IMR-90 (cell line): ENCODE results near the gene C1orf159. TPM values are rescaled to one million over a fixed set of nuclear protein-coding genes. Genes with fewer than 3 reads are reported as not detected.

Experiments used
- ATAC-seq: fragments of 200-7000 bp; cut with Tn5 transposase; 2 replicates; pipeline ENCODE4 v1.9.1; 2020; ENCODE audit warnings: low read depth, mild to moderate bottlenecking, moderate library complexity
- BruUV-seq: library from RNA; stranded (reverse); fragments of 400-500 nt; replicated peaks from 2 replicates; lab custom pipeline; 2021; lab: Mats Ljungman, UMichigan
- CTCF ChIA-PET: fragments of 300-600 bp; formaldehyde crosslinking; extraction: SDS; loops from one replicate; lab custom pipeline; 2021; ENCODE audit warnings: antibody characterized with exemption; lab: Yijun Ruan, JAX
- POLR2A ChIA-PET: fragments of 300-600 bp; sonication (Branson Sonifier 250); formaldehyde crosslinking; loops from one replicate; lab custom pipeline; 2022; ENCODE audit warnings: antibody characterized with exemption; ENCODE audit not compliant: unreplicated experiment; lab: Charles Lee
- DNase-seq: peaks from one replicate; pipeline ENCODE4 v3.0.0; 2013
- H2AFZ ChIP-seq: replicated peaks from 2 replicates; pipeline ENCODE3; 2013; ENCODE audit warnings: low read length, mild to moderate bottlenecking; ENCODE audit not compliant: poor library complexity
- H2AK5ac ChIP-seq: 2 replicates; pipeline ENCODE4 v1.6.1; 2013; ENCODE audit warnings: low read depth, low read length, inconsistent platforms
- H2AK9ac ChIP-seq: replicated peaks from 2 replicates; pipeline ENCODE3; 2013; ENCODE audit warnings: mild to moderate bottlenecking, low read depth, low read length, moderate library complexity; ENCODE audit not compliant: poor library complexity
- H2BK120ac ChIP-seq: 2 replicates; pipeline ENCODE4 v1.6.1; 2013; ENCODE audit warnings: low read depth, low read length, inconsistent platforms
- H2BK15ac ChIP-seq: 3 replicates; pipeline ENCODE4 v1.6.1; 2013; ENCODE audit warnings: low read depth, low read length, inconsistent platforms
- H2BK20ac ChIP-seq: 2 replicates; pipeline ENCODE4 v1.6.1; 2013; ENCODE audit warnings: low read depth, mild to moderate bottlenecking, inconsistent platforms, low read length, moderate library complexity
- H2BK5ac ChIP-seq: 2 replicates; pipeline ENCODE4 v1.6.1; 2013; ENCODE audit warnings: mild to moderate bottlenecking, low read depth, low read length, inconsistent platforms; ENCODE audit not compliant: poor library complexity, severe bottlenecking
- H3K14ac ChIP-seq: replicated peaks from 2 replicates; pipeline ENCODE4 v1.6.1; 2013; ENCODE audit warnings: low read depth, low read length, inconsistent platforms
- H3K18ac ChIP-seq: 2 replicates; pipeline ENCODE4 v1.6.1; 2013; ENCODE audit warnings: low read depth, low read length, control low read depth
- H3K23ac ChIP-seq: 2 replicates; pipeline ENCODE4 v1.6.1; 2013; ENCODE audit warnings: low read depth, low read length, inconsistent platforms
- H3K27ac ChIP-seq: 2 replicates; pipeline ENCODE4 v1.5.1; 2013; ENCODE audit warnings: mild to moderate bottlenecking, control low read depth, low read length; ENCODE audit not compliant: insufficient read depth
- H3K27me3 ChIP-seq: 2 replicates; pipeline ENCODE4 v1.6.1; 2013; ENCODE audit warnings: low read length; ENCODE audit not compliant: control insufficient read depth, insufficient read depth
- H3K36me3 ChIP-seq: 2 replicates; pipeline ENCODE4 v1.6.1; 2013; ENCODE audit warnings: low read length, mixed read lengths; ENCODE audit not compliant: control insufficient read depth, insufficient read depth
- H3K4ac ChIP-seq: 2 replicates; pipeline ENCODE4 v1.6.1; 2013; ENCODE audit warnings: low read depth, low read length, inconsistent platforms
- H3K4me1 ChIP-seq: 2 replicates; pipeline ENCODE4 v1.6.1; 2013; ENCODE audit warnings: low read length, mixed read lengths; ENCODE audit not compliant: control insufficient read depth, insufficient read depth
- H3K4me2 ChIP-seq: 2 replicates; pipeline ENCODE4 v1.6.1; 2013; ENCODE audit warnings: low read depth, mild to moderate bottlenecking, control low read depth, low read length, moderate library complexity
- H3K4me3 ChIP-seq: 2 replicates; pipeline ENCODE4 v1.5.1; 2013; ENCODE audit warnings: low read depth, mild to moderate bottlenecking, control low read depth, low read length, moderate library complexity; ENCODE audit not compliant: insufficient read depth
- H3K56ac ChIP-seq: 2 replicates; pipeline ENCODE4 v1.6.1; 2013; ENCODE audit warnings: low read length, inconsistent platforms; ENCODE audit not compliant: insufficient read depth; ENCODE audit errors: extremely low read depth
- H3K79me1 ChIP-seq, 2 experiments: 2 replicates each; pipeline ENCODE4 v1.6.1; 2013; ENCODE audit warnings: low read length in 2 of 2, inconsistent platforms in 1 of 2, low read depth in 1 of 2
- H3K9ac ChIP-seq: 2 replicates; pipeline ENCODE4 v1.6.1; 2013; ENCODE audit warnings: low read depth, low read length, control low read depth
- H3K9me1 ChIP-seq: 2 replicates; pipeline ENCODE4 v1.6.1; 2013; ENCODE audit warnings: low read length, inconsistent platforms; ENCODE audit not compliant: insufficient read depth
- H3K9me3 ChIP-seq: 2 replicates; pipeline ENCODE4 v1.6.1; 2013; ENCODE audit warnings: low read length; ENCODE audit not compliant: control insufficient read depth, insufficient read depth
- H4K20me1 ChIP-seq: 2 replicates; pipeline ENCODE4 v1.6.1; 2013; ENCODE audit warnings: low read length, inconsistent platforms; ENCODE audit not compliant: insufficient read depth
- H4K5ac ChIP-seq: 2 replicates; pipeline ENCODE4 v1.6.1; 2013; ENCODE audit warnings: mild to moderate bottlenecking, low read depth, low read length, control low read depth
- H4K8ac ChIP-seq, 2 experiments: 2 replicates each; pipeline ENCODE4 v1.6.1; 2013; ENCODE audit warnings: low read depth in 2 of 2, low read length in 2 of 2, control low read depth in 1 of 2, inconsistent platforms in 1 of 2
- H4K91ac ChIP-seq: 2 replicates; pipeline ENCODE4 v1.6.1; 2013; ENCODE audit warnings: low read depth, low read length, inconsistent platforms; ENCODE audit not compliant: insufficient read depth
- BHLHE40 ChIP-seq: fragments of 150-350 bp; IDR thresholded peaks from 2 replicates; pipeline ENCODE4 v1.6.1; 2016; ENCODE audit warnings: mild to moderate bottlenecking, low read depth, low read length
- ELK1 ChIP-seq: fragments of 150-350 bp; IDR thresholded peaks from 2 replicates; pipeline ENCODE4 v1.6.1; 2016; ENCODE audit warnings: low read depth, mild to moderate bottlenecking, low read length, moderate library complexity, borderline replicate concordance
- MAZ ChIP-seq: IDR thresholded peaks from 2 replicates; pipeline ENCODE4 v1.6.1; 2012; ENCODE audit warnings: low read depth, mild to moderate bottlenecking, low read length, improper control_type of control experiment, moderate library complexity, borderline replicate concordance
- POLR2A ChIP-seq: IDR thresholded peaks from 2 replicates; pipeline ENCODE4 v1.6.1; 2012; ENCODE audit warnings: mild to moderate bottlenecking, low read depth, low read length
- RAD21 ChIP-seq: IDR thresholded peaks from 2 replicates; pipeline ENCODE4 v1.6.1; 2012; ENCODE audit warnings: low read length, improper control_type of control experiment
- RCOR1 ChIP-seq: IDR thresholded peaks from 2 replicates; pipeline ENCODE4 v1.6.1; 2012; ENCODE audit warnings: mild to moderate bottlenecking, low read length, improper control_type of control experiment; ENCODE audit not compliant: insufficient replicate concordance
- USF2 ChIP-seq: fragments of 150-350 bp; IDR thresholded peaks from 2 replicates; pipeline ENCODE4 v1.6.1; 2017; ENCODE audit warnings: mild to moderate bottlenecking, antibody characterized with exemption, low read length, low read depth
- WGBS, 2 experiments: methylation state at CpG; one replicate each; pipeline versions ENCODE4 v1.1.5 to v1.1.7; 2013; ENCODE audit warnings: missing lambda C conversion rate in 2 of 2; ENCODE audit not compliant: insufficient read length in 1 of 2; ENCODE audit errors: extremely low coverage in 2 of 2; 5-methylcytosine and 5-hydroxymethylcytosine counted together
- dilution Hi-C: fragments of 300-500 bp; cut with HindIII; formaldehyde crosslinking; loops from one replicate; pipeline ENCODE4 v1.14.3; 2018; ENCODE audit warnings: low sequenced_read_pairs; ENCODE audit not compliant: unreplicated experiment
- in situ Hi-C: fragments of 300-500 bp; cut with MboI; formaldehyde crosslinking; loops from 3 replicates; pipeline ENCODE4 v1.14.3; 2019; ENCODE audit warnings: low sequenced_read_pairs, inconsistent platforms, mixed read lengths
- intact Hi-C: fragments of 100-400 bp; cut with micrococcal nuclease; formaldehyde crosslinking; loops from 2 replicates; pipeline ENCODE4 v1.10.0; 2022
- polyA plus RNA-seq, 3 experiments: library from polyadenylated mRNA; depleted of rRNA; stranded (reverse); fragments of >200 nt; gene quantifications; 2 replicates each; pipeline ENCODE4 v1.2.3, GENCODE V29; 2012; ENCODE audit warnings: low replicate concordance in 1 of 3
- total RNA-seq: library from RNA; depleted of rRNA; stranded (reverse); fragments of >200 nt; gene quantifications from 2 replicates; pipeline ENCODE4 v1.2.3, GENCODE V29; 2012

C1orf159 gene
- total and polyA plus RNA-seq, 2 of the 4 experiments (the other 2 are of a cell fraction): 2.9 to 12.6 TPM

- 30 to 100% methylated on average over 3 to 11 of the region's 25 CpGs for WGBS, 2 experiments
- no peak overlapping the region for H4K8ac ChIP-seq
- no peak overlapping the region for H2AK5ac ChIP-seq
- no peak overlapping the region for H3K9ac ChIP-seq
- CTCF ChIA-PET: no interaction called here
- no peak for TF ChIP-seq RAD21
- no peak for TF ChIP-seq MAZ
- TF ChIP-seq RCOR1: no peak
- no peak for TF ChIP-seq POLR2A
- no peak for TF ChIP-seq USF2
- no peak for TF ChIP-seq ELK1
- no peak for TF ChIP-seq BHLHE40
- H3K9me3 ChIP-seq: no peaks in the 10 kb centered on the region
- intact Hi-C loops: no loop called here
- in situ Hi-C loops: no loop called here
- no peak for DNase-seq
- H2BK15ac ChIP-seq: no peak overlapping the region
- H3K4me1 ChIP-seq: no peaks in the 10 kb centered on the region
- no peak overlapping the region for H3K23ac ChIP-seq
- H3K27ac ChIP-seq: no peak overlapping the region
- no TSS peak for BruUV-seq
- no peak overlapping the region for H3K4ac ChIP-seq
- H3K56ac ChIP-seq: no peak overlapping the region
- H4K20me1 ChIP-seq: no peaks in the 10 kb centered on the region
- no peaks in the 10 kb centered on the region for H3K9me1 ChIP-seq
- H2BK120ac ChIP-seq: no peak overlapping the region
- no peak overlapping the region for H3K14ac ChIP-seq
- no peak overlapping the region for H2AK9ac ChIP-seq
- H3K4me2 ChIP-seq: no peak overlapping the region
- H3K79me1 ChIP-seq: no peaks in the 10 kb centered on the region
- ATAC-seq: no peak
- no peak overlapping the region for H3K4me3 ChIP-seq
- POLR2A ChIA-PET: no interaction called here
- no peaks in the 10 kb centered on the region for H3K36me3 ChIP-seq
- H2BK5ac ChIP-seq: no peak overlapping the region
- no peak overlapping the region for H2AFZ ChIP-seq
- no peak overlapping the region for H2BK20ac ChIP-seq
- dilution Hi-C loops: no loop called here
- no peak overlapping the region for H4K5ac ChIP-seq
- H3K18ac ChIP-seq: no peak overlapping the region
- H3K27me3 ChIP-seq: peaks cover 25% of the 10 kb centered on the region
- H4K91ac ChIP-seq: no peak overlapping the region
Observed at GRCh38 chr1:1141244-1141910, 25.5 kb upstream of the C1orf159 start.
